GM10847 (cell line): ENCODE measurements around the gene WNT3A.

Experiments used
- POLR2A ChIP-seq: IDR thresholded peaks from 2 replicates; pipeline ENCODE4 v1.6.1; 2011; ENCODE audit not compliant: insufficient read length; ENCODE audit errors: extremely low read depth

The WNT3A gene

DNA sequence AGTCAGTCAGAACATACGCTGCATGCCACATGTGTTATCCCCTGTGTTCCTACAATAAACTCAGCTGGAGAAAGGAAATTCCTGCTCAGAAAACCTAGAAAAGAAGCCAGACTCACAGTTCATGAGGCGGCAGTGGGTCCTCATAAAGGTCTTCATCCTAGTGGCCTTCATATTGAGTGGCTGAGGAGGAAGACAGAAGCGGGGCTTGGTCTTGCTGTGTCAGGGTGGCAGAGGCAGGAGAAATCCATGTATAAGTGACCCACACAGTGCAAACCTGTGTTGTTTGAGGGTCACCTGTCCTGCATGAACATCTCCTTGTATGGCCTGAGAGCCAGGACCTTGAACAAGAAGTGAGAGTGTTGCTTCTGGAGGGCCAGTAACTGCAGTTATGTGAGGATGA is 4.0 kb upstream of the WNT3A start:
- TF ChIP-seq POLR2A = no peak

DNA sequence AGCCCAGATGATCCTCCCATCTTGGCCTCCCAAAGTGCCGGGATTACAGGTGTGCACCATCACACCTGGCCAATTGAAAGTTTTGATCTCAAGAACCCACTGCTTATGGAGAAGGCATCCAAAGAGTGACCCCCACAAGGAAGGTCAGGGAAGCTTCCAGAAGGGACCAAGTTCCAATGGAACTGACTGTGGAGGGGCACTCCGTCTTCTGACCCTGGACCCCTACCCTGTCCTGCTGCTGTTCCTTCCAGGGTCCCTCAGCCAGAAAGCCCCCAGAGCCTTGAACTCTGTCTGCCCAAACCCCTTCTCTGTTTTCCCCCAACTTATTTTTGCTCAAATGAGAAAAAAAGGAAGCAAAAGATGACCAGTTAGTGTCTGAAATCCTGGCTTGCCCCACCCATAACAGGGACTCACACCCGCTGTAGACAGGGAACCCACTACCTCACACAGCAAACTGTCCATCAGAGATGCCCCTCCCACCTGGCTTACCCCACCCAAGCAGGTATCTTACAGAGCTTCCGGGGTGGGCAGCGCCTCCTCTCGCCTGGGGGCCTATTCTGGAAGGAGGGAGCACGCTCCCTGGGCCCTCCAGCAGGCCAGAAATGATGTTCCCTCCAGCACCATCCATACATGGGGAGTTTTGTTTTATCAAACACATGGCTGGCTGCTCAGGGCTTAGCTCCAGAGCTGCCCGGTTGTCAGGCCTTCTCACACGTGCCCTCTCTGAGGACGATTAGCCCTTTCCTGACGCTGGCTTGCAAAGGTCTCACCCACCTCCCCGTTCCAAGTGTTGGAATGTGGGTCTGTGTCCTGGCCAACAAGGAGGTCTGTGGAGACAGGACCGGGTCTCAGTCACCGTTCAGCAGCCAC is 3.1 kb upstream of the WNT3A start:
- TF ChIP-seq POLR2A = no peak

DNA sequence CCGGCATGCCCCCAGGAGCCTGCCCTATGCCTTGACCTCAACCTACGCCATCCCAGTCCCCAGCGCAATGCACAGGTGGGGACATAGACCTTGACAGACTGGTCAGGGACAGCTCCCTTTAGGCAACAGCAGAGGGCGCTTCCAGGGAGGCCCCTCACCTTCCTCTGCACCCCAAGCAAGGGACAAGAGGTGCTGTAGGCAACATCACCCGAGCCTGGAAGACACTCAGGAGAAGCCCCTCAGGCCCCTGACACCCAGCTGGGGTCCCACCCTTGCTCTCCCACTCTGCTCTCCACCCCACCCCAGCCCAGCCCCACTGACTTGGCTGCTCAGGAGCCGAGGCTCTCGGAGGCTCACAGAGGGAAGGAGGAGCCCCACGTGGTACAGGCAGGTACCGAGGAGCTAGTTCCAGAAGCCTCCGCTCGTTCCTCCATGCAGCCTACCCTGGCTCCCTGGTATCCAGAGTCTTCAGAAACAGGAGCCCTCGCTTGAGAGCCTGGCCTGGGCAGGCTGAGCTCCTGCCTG is 2.4 kb upstream of the WNT3A start:
- TF ChIP-seq POLR2A = no peak

DNA sequence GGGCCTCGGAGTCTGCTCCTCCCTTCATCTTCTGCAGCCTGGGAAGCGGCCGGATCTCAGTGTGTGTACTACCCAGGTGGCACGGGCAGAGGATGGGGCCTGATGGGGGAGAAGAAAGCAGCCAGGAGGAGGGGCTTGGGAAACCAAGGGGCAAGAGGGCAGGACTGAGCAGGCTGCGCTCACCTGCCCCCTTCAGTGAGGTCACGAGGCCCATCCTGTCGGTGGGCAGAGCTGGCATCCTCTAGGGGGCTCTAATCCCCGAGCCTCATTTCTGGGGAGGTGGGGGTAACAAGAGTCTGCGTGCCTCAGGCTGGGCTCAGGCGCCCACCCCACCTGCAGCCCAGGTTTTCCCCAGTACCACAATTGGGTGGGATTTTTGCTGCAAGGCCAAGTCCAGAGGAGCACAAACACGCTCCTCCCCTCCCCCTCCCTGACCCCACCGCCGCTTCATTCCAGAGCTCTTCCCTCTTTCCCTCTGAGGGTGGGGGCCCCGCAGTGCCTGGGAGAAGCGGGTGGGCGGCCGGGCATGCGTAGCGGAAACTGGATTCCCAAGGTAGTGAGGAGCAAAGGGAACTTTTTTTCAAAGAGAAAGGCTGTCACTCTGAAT is 1.8 kb upstream of the WNT3A start:
- no peak for TF ChIP-seq POLR2A

DNA sequence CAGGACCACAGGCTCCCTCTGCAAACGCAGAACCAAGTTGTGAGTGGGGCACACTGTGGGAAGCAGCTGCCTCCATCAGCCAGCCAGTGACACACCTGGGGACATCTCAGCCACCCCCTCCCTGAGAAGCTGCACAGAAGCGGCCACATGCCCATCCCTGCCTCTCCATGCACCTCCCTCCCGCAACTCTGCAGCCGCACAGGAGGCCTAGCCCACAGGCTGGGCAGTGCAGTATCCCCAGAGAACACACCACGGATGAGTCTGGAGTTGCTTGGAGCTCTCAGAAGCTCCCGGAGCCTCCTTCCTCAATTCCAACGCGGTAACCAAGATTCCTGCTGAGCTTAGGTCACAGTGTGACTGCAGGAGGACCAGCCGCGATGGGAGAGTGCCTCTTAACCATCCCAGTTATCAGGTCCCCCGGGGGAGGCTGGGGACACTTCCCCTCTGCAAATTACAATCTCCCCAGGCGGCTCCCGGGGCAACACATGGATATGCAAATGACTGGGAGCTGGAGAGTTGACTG is 1.2 kb upstream of the WNT3A start:
- no peak for TF ChIP-seq POLR2A

DNA sequence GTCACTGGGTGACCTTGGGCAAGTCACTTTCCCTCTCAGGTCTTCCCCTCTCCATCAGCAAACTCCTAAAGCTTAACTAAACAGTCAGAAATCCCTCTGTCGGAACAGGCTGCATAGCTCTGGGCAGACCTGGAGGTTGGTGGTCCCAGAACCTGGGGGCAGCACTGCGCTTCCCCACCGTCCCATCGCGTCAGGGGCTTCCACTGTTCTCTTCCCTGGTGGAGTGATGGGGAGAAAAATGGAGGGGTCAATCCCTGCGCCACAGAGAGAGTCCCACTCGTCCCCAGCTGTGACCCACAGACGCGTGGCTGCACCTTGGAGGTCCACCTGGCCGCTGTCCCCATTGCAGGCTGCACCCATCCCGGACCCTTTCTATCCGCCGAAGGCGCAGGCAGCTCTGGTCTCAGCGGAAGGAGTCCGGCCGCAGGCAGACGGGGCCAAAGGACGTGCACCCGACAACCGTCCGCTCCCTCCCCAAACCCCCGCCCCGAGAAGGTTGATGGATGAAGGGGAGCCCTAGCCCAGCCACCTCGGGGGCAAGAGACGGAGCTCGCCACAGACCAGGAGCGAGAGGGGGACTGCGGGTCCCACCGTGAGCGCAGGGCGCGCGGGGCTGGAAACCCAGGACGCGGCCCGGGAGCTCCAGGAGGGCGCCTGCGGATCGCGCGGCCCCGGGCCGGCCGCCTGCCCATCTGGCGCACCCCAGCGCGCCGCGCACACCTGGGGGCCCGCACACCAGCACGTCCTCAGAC is 588 bp upstream of the WNT3A start:
- no peak for TF ChIP-seq POLR2A

DNA sequence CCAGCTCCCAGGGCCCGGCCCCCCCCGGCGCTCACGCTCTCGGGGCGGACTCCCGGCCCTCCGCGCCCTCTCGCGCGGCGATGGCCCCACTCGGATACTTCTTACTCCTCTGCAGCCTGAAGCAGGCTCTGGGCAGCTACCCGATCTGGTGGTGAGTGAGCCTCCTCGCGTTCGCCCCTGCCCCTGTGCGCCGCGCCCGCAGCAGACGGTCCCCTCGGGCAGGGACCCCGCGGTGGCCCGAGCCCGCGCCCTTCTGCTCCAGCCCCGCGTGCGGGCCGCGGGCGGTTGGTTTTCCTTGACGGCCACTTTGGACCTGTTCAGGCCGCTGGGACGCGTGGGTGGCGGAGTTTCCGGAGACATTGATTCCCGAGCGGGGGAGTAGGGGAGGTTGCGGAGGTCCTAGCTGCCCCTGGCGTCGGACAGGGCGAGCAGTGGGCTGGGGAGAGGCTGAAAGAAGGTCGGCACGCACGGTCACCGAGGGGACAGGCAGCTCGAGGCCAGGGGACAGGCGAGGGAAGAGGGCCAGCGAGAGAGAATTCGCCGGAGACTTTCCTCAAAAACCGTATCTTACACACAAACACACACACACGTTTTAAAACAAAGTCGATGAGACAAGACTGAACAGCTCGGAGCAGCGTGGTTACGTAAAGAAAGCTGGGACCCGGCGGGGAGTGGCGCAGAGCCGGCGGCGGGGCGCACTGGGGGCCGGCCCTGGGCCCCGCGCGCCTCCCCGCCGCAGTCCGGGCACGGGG is 427 bp downstream of the WNT3A start:
- TF ChIP-seq POLR2A = no peak

DNA sequence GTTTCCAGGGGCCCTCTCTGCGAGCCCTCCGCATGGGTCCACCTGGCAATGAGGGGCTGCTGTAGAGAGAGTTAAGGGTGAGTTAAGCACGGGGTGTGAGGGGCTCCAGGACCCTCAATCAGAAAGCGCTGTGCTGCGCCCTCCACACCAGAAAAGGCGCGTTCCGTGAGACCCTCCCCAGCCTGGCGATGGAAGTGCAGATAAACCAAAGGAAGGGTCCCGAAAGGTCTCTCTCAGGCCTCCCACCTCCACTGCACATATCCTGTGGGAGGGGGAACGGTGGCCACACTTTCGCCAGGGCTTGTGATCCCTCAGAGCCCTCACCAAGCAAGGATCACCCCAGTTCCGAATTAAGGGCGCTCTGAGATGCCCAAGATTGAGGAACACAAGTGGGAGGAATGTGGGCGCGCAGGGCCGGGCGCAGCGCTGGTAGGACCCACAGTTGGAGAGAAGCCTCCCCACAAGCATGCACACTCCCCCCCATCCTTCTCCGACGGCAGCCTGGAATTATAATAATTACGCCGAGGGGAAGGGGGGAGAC is 1.1 kb downstream of the WNT3A start:
- TF ChIP-seq POLR2A = no peak

DNA sequence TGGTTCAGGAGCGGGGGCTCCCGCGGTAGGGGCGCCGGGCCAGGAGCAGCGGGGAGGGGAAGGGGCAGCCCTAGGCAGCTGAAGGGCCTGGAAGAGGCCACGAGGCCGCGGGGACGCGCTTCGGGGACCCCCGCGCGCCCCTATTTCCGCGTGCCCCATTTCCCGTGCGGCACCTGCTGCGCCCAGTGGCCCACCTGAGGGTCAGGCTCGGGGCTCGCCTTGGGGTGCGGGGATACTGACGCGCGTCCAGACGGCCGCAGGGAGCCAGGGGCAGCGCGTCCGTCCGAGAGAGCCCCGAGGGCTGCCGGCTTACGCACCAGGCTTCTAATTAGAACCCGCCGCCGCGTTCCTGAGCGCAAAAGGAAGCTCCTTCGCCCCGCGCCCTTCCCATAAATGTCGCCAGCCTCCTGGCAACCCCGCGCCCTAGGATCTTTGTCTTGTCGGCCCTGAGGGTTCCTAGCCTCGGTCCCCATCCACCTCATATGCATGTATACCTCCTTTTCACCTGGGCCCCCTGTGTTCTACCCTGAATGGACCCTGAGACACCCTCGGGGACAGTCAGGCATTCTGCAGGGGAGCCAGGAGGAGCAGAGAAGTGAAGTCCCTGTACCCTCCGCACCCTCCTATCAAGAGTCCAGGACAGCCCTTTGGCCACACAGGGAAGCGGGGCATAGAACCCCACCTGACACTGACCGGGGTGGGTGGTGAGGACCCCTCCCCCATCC is 1.8 kb downstream of the WNT3A start:
- TF ChIP-seq POLR2A = no peak

DNA sequence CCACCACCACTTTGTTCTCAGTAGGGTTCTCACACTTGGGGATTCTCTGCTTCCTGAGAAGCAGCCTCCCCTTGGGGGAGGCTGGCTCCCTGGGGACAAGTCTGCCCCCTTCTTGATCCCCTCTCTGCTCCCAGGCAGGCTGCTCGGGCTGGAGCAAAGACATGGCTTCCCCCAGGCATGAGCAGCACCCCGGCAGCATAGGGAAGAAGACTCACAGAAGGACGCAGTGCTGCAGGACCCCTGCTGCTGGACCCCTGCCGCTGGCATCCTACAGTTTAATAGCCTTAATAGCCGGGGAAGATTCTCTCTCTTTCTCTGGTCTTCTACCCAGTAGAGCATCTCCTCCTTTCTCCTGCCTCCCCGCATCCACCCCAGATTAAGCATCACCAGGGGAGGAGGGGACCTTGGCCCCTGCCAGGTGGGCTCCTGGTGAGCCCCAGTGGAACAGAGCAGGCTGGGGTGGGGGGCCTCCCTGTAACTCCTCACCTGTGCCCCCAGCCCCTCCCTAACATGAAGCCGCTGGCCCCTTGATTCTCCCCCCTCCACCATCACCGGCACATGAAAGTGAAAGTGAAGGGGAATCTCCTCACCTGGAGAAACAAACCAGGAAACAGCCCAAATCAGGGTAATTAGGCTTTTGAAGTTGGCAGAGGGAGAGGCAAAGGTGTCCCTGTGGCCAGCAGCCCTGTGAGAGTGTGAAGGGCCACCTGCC is 2.5 kb downstream of the WNT3A start:
- TF ChIP-seq POLR2A = no peak

DNA sequence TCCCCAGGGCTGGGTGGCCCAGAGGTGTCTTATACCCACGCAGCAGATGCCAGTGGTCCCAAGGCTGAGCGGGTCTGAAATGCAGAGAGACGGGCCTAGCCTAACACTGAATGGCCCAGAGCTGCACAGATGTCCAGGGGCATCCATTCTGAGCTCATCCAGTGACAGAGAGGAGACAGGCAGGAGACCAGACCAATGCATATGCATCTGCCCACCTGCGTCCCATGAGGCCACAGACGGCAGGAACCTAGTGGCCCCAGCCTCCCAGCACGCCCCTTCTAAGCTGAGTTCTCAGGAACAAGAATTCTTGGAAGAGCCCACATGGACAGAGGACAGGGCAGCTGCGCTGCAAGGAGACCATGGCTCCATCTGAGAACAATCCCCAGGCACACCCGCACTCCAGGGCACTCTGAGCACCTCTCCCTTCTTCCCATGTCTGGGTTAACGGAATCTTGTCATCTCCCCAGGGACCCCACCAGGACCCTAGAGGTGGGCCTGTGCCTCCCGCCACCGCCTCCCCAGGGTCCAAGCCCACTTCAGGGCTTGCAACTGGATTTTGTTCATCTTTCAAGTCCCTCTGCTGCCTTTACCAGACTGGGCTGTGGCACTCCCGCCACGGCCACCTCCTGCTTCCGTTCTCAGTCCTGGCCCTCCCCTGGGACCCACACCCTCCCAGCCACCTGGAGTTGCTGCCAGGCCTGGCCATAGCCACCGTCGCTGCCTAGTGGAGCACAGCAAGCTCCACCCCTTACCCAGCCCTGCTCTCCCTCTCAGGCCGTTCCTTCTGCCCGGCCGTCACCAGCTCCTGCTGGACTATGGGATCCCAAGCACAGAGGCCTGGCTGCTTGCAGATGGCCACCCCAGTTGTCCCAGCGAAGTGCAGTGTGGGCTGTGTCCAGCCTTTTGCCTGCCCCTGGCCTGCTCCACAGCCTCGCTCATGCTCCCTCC is 3.3 kb downstream of the WNT3A start:
- no peak for TF ChIP-seq POLR2A

DNA sequence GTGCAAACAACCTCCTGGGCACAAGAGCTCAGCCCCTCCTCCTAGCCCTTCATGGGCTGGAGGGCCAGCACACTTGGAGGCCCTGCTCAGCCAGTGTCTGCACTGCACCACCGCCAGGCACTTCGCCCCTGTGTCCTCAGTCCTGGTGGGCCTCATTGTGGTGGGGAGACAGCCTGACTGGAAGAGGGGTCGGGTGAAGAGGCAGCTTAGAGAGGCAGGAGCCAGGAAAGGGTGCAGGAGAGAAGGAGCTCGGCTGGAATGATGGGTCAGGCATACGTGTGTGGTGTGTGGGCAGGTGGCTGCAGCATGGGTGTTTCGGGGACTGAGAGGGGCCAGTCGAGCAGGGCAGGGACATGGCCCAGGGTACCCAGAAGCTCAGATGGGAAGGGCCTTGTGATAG is 4.1 kb downstream of the WNT3A start:
- TF ChIP-seq POLR2A = no peak
